ENCODE results near the gene TBC1D4. TPM values are rescaled to one million over a fixed set of nuclear protein-coding genes. Genes with fewer than 3 reads are reported as not detected.
A peak's percentile ranks its signal among the peaks of the same experiment; 100 is the strongest.

Gene TBC1D4
- total and polyA plus RNA-seq, 9 of the 15 experiments (the other 6 are each of a cell fraction or from before 2014, with no cell fraction given), result 2.8 to 12.3 (median 7.0) TPM

GRCh38 chr13:75480671-75481175, 1.2 kb downstream of the TBC1D4 start (continued):
- TF ChIP-seq MYC (IDR thresholded peaks at IDR 0.05; ENCODE audit: low read depth, low read length) (peak; percentile 60), MYC (CRISPR knock-in tag; IDR thresholded peaks at IDR 0.05; ENCODE audit: borderline replicate concordance, low read depth) (no peak), ZBTB40 (IDR thresholded peaks at IDR 0.05) (no peak), ZBTB40 (CRISPR knock-in tag; IDR thresholded peaks at IDR 0.05) (no peak), ZNF639 (CRISPR knock-in tag; conservative IDR thresholded peaks at IDR 0.05 in 1 of 2, IDR thresholded peaks at IDR 0.05 in 1 of 2) (no peak), COPS2 (conservative IDR thresholded peaks at IDR 0.05) (no peak)

Measured in K562 (cell line).